ENCODE data around the gene ARRDC3.

The ARRDC3 gene

GRCh38 chr5:91419136-91419535 is 36.0 kb upstream of the ARRDC3 start:
- TF ChIP-seq CTCF (IDR thresholded peaks at IDR 0.05), result no peak

- no peak for TF ChIP-seq CTCF (IDR thresholded peaks at IDR 0.05)
Measured at GRCh38 chr5:91418158-91418557, 35.0 kb upstream of the ARRDC3 start.

- no peak for TF ChIP-seq CTCF (IDR thresholded peaks at IDR 0.05)
Measured at GRCh38 chr5:91417219-91417618, 34.1 kb upstream of the ARRDC3 start.

DNA sequence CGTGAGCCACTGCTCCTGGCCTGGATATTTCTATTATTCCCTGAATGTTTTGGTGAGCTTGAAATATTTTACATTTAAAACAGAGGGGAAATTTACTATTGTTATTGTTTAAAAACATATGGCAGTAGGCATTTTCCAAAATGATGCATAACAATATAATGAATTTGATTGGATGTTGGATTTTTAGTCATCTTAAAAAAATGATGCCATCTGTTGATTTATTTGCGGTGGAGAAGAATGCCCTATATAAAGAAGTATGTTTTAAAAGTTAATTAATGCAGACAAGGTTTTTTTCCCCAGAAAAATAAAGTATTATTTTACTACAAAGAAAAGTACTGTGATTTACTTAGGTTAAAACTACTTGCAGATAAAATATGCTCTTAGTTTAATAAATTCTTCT is 33.4 kb upstream of the ARRDC3 start:
- no peak for TF ChIP-seq CTCF (IDR thresholded peaks at IDR 0.05)

DNA sequence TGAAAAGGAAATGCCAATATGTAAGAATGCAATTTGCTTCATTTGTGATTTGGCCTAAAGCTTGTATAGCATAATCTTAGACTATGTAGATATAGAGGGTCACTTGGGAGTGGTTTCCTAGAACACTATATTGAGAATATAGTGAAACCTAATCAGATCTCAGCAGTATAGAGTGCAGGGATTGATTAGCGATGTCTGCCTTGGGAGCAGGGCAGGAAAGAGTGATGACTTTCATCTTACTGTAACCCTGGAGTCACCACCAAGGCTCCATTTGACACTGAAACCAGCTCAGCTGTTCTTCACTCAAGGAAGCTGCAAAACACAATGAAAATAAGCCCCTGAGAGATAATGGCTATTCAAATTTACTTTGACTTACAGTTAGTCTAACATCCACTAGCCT is 26.2 kb upstream of the ARRDC3 start:
- no peak for TF ChIP-seq CTCF (IDR thresholded peaks at IDR 0.05)

GRCh38 chr5:91408710-91409109 is 25.6 kb upstream of the ARRDC3 start:
- no peak for TF ChIP-seq CTCF (IDR thresholded peaks at IDR 0.05)

- no peak for TF ChIP-seq CTCF (IDR thresholded peaks at IDR 0.05)
Measured at GRCh38 chr5:91407204-91407603, 24.1 kb upstream of the ARRDC3 start.

GRCh38 chr5:91403438-91403837 is 20.3 kb upstream of the ARRDC3 start:
- TF ChIP-seq CTCF (IDR thresholded peaks at IDR 0.05), result no peak
